ENCODE measurements around the gene TBC1D23. TPM values are rescaled to one million over a fixed set of nuclear protein-coding genes. Genes with fewer than 3 reads are reported as not detected.
"Not testable (repeated sequence)": the region's sequence is repeated elsewhere in the genome, so short reads cannot be mapped to it uniquely, and the experiment has no call there.

The TBC1D23 gene
- total RNA-seq, 4 donors from 2014 or later: 25.7 to 36.6 (median 34.6) TPM

GRCh38 chr3:100269410-100270214 lies 8.8 kb downstream of the TBC1D23 start:
- Histone ChIP-seq H3K27ac (no peak overlapping the region), H3K9me3 (no peaks in the 10 kb centered on the region), H3K27me3 (no peaks in the 10 kb centered on the region), H3K4me3 (no peak overlapping the region), H3K36me3 (no peaks in the 10 kb centered on the region), H3K4me1 (peaks cover 27% of the 10 kb centered on the region)
- 65% methylated on average over 2 of the region's 2 CpGs for WGBS
- TF ChIP-seq CTCF (IDR thresholded peaks at IDR 0.05) (no peak), POLR2A (IDR thresholded peaks at IDR 0.05) (no peak), POLR2AphosphoS5 (IDR thresholded peaks at IDR 0.05) (no peak), EP300 (IDR thresholded peaks at IDR 0.05) (no peak)
- DNase-seq (ENCODE audit: low spot score in 2 of 2): no peak

GRCh38 chr3:100270215-100270583 lies 9.4 kb downstream of the TBC1D23 start:
- H3K36me3 ChIP-seq: no peaks in the 10 kb centered on the region
- no peak for TF ChIP-seq EP300 (IDR thresholded peaks at IDR 0.05)
- no peak for TF ChIP-seq POLR2A (IDR thresholded peaks at IDR 0.05)
- no peak for TF ChIP-seq CTCF (IDR thresholded peaks at IDR 0.05)
- no peak for TF ChIP-seq POLR2AphosphoS5 (IDR thresholded peaks at IDR 0.05)
- H3K4me3 ChIP-seq: no peak overlapping the region
- no peaks in the 10 kb centered on the region for H3K9me3 ChIP-seq
- peaks cover 22% of the 10 kb centered on the region for H3K4me1 ChIP-seq
- no peak for DNase-seq (ENCODE audit: low spot score in 2 of 2)
- 92% methylated on average over 2 of the region's 2 CpGs for WGBS
- H3K27me3 ChIP-seq: no peaks in the 10 kb centered on the region
- no peak overlapping the region for H3K27ac ChIP-seq

- Histone ChIP-seq H3K27me3 (no peaks in the 10 kb centered on the region), H3K36me3 (no peaks in the 10 kb centered on the region), H3K4me1 (peaks cover 18% of the 10 kb centered on the region), H3K9me3 (no peaks in the 10 kb centered on the region), H3K4me3 (no peak overlapping the region), H3K27ac (no peak overlapping the region)
- no peak for DNase-seq (ENCODE audit: low spot score in 2 of 2)
- TF ChIP-seq CTCF (IDR thresholded peaks at IDR 0.05) (no peak), POLR2A (IDR thresholded peaks at IDR 0.05) (no peak)
- WGBS: 96% methylated on average over 1 of the region's 1 CpG
Measured at GRCh38 chr3:100271522-100271921, 10.7 kb downstream of the TBC1D23 start.

GRCh38 chr3:100272797-100273611 lies 12.2 kb downstream of the TBC1D23 start:
- not testable (repeated sequence) for H3K36me3 ChIP-seq, H3K4me3 ChIP-seq

GRCh38 chr3:100274361-100274760 lies 13.6 kb downstream of the TBC1D23 start:
- H3K27ac ChIP-seq: no peak overlapping the region
- H3K4me3 ChIP-seq: no peak overlapping the region
- TF ChIP-seq CTCF (IDR thresholded peaks at IDR 0.05): no peak
- no peak for TF ChIP-seq POLR2A (IDR thresholded peaks at IDR 0.05)
- TF ChIP-seq EP300 (IDR thresholded peaks at IDR 0.05): no peak
- TF ChIP-seq POLR2AphosphoS5 (IDR thresholded peaks at IDR 0.05): no peak
- peaks cover 7% of the 10 kb centered on the region for H3K4me1 ChIP-seq
- H3K27me3 ChIP-seq: no peaks in the 10 kb centered on the region
- no peaks in the 10 kb centered on the region for H3K9me3 ChIP-seq
- WGBS: 94% methylated on average over 5 of the region's 5 CpGs
- DNase-seq (ENCODE audit: low spot score in 2 of 2): no peak
- H3K36me3 ChIP-seq: no peaks in the 10 kb centered on the region

More at GRCh38 chr3:100272797-100273611, 12.2 kb downstream of the TBC1D23 start:
- not testable (repeated sequence) for H3K27me3 ChIP-seq; H3K9me3 ChIP-seq; H3K27ac ChIP-seq; DNase-seq (ENCODE audit: low spot score in 2 of 2)
- H3K4me1 ChIP-seq: peaks cover 18% of the 10 kb centered on the region
- WGBS: 80% methylated on average over 13 of the region's 13 CpGs
